ENCODE results near the gene RSL1D1.
"Not testable (repeated sequence)": the region's sequence is repeated elsewhere in the genome, so short reads cannot be mapped to it uniquely, and the experiment has no call there.

The RSL1D1 gene

DNA sequence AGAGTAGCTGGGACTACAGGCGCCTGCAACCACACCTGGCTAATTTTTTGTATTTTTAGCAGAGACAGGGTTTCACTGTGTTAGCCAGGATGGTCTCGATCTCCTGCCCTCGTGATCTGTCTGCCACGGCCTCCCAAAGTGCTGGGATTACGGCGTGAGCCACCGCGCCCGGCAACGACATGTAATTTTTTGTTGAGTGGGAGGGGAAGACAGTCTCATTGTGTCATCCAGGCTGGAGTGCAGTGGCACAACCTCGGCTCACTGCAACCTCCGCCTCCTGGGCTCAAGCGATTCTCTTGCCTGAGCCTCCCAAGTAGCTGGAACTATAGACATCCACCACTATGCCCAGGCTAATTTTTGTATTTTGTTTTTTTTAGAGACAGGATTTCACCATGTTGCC lies 32.4 kb downstream of the RSL1D1 start:
- H3K27me3 ChIP-seq (ENCODE audit: control insufficient read depth, insufficient read depth, low read length); H3K36me3 ChIP-seq (ENCODE audit: control insufficient read depth, insufficient read depth, low read length); H3K9me3 ChIP-seq (ENCODE audit: control insufficient read depth, insufficient read depth, low read depth, low read length); H3K4me3 ChIP-seq (ENCODE audit: low read depth, low read length); H3K9ac ChIP-seq (ENCODE audit: low read length); H3K4me1 ChIP-seq (ENCODE audit: control insufficient read depth, insufficient read depth, low read length); H3K27ac ChIP-seq (ENCODE audit: low read depth, low read length): not testable (repeated sequence)

GRCh38 chr16:11816123-11816522 lies 35.2 kb downstream of the RSL1D1 start:
- H3K27me3 ChIP-seq (ENCODE audit: control insufficient read depth, insufficient read depth, low read length), result no peaks in the 10 kb centered on the region
- H3K9me3 ChIP-seq (ENCODE audit: control insufficient read depth, insufficient read depth, low read depth, low read length), result no peaks in the 10 kb centered on the region
- H3K27ac ChIP-seq (ENCODE audit: low read depth, low read length), result no peak overlapping the region
- no peaks in the 10 kb centered on the region for H3K4me1 ChIP-seq (ENCODE audit: control insufficient read depth, insufficient read depth, low read length)
- no peaks in the 10 kb centered on the region for H3K36me3 ChIP-seq (ENCODE audit: control insufficient read depth, insufficient read depth, low read length)
- H3K9ac ChIP-seq (ENCODE audit: low read length), result no peak overlapping the region
- no peak overlapping the region for H3K4me3 ChIP-seq (ENCODE audit: low read depth, low read length)

GRCh38 chr16:11814800-11815199 lies 36.5 kb downstream of the RSL1D1 start:
- not testable (repeated sequence) for H3K27me3 ChIP-seq (ENCODE audit: control insufficient read depth, insufficient read depth, low read length); H3K9ac ChIP-seq (ENCODE audit: low read length); H3K27ac ChIP-seq (ENCODE audit: low read depth, low read length); H3K36me3 ChIP-seq (ENCODE audit: control insufficient read depth, insufficient read depth, low read length); H3K9me3 ChIP-seq (ENCODE audit: control insufficient read depth, insufficient read depth, low read depth, low read length); H3K4me3 ChIP-seq (ENCODE audit: low read depth, low read length); H3K4me1 ChIP-seq (ENCODE audit: control insufficient read depth, insufficient read depth, low read length)

DNA sequence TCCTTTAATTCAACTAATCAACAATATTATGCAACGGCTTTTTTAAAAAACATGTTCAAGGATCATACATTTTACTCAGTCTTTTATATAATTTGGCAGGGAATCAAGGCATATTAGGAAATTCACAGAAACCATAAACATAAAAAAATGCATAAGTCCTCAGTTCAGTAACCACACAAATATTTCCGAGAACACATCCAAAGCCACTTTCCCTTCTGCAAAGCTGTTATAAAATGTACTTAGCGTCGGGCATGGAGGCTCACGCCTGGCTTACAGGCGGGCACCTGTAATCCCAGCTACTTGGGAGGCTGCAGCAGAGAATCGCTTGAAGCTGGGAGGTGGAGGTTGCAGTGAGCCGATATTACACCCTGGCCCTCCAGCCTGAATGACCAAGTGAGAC lies 44.6 kb downstream of the RSL1D1 start:
- Histone ChIP-seq H3K4me3 (ENCODE audit: low read depth, low read length) (no peak overlapping the region), H3K9ac (ENCODE audit: low read length) (no peak overlapping the region), H3K27me3 (ENCODE audit: control insufficient read depth, insufficient read depth, low read length) (no peaks in the 10 kb centered on the region), H3K9me3 (ENCODE audit: control insufficient read depth, insufficient read depth, low read depth, low read length) (no peaks in the 10 kb centered on the region), H3K27ac (ENCODE audit: low read depth, low read length) (no peak overlapping the region), H3K4me1 (ENCODE audit: control insufficient read depth, insufficient read depth, low read length) (no peaks in the 10 kb centered on the region), H3K36me3 (ENCODE audit: control insufficient read depth, insufficient read depth, low read length) (no peaks in the 10 kb centered on the region)

- Histone ChIP-seq H3K4me1 (ENCODE audit: control insufficient read depth, insufficient read depth, low read length) (no peaks in the 10 kb centered on the region), H3K9ac (ENCODE audit: low read length) (no peak overlapping the region), H3K36me3 (ENCODE audit: control insufficient read depth, insufficient read depth, low read length) (no peaks in the 10 kb centered on the region), H3K27ac (ENCODE audit: low read depth, low read length) (no peak overlapping the region), H3K27me3 (ENCODE audit: control insufficient read depth, insufficient read depth, low read length) (no peaks in the 10 kb centered on the region), H3K4me3 (ENCODE audit: low read depth, low read length) (no peak overlapping the region), H3K9me3 (ENCODE audit: control insufficient read depth, insufficient read depth, low read depth, low read length) (no peaks in the 10 kb centered on the region)
Measured at GRCh38 chr16:11805556-11805955, 45.8 kb downstream of the RSL1D1 start.

GRCh38 chr16:11801481-11802021 lies 49.8 kb downstream of the RSL1D1 start:
- no peaks in the 10 kb centered on the region for H3K27me3 ChIP-seq (ENCODE audit: control insufficient read depth, insufficient read depth, low read length)
- no peak overlapping the region for H3K9ac ChIP-seq (ENCODE audit: low read length)
- no peaks in the 10 kb centered on the region for H3K9me3 ChIP-seq (ENCODE audit: control insufficient read depth, insufficient read depth, low read depth, low read length)
- H3K4me3 ChIP-seq (ENCODE audit: low read depth, low read length), result no peak overlapping the region
- H3K4me1 ChIP-seq (ENCODE audit: control insufficient read depth, insufficient read depth, low read length), result peaks cover 7% of the 10 kb centered on the region; the same call in 1 of the 2 replicates
- H3K36me3 ChIP-seq (ENCODE audit: control insufficient read depth, insufficient read depth, low read length), result no peaks in the 10 kb centered on the region
- no peak overlapping the region for H3K27ac ChIP-seq (ENCODE audit: low read depth, low read length)

DNA sequence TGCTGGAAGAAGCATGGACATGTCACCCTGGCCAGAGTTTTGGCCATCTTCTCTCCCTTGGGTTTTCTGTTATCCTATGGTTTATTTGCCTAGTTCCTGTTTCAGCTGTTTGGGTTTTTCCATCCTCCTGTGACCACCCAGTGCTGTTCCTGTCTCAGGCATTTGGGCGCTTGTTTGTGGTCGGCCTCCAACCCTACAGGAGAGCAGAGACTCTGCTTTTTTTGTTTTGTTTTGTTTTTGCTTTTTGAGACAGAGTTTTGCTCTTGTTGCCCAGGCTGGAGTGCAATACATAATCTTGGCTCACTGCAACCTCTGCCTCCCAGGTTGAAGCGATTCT lies 51.0 kb downstream of the RSL1D1 start:
- Histone ChIP-seq H3K4me1 (ENCODE audit: control insufficient read depth, insufficient read depth, low read length) (peaks cover 7% of the 10 kb centered on the region; the same call in 1 of the 2 replicates), H3K36me3 (ENCODE audit: control insufficient read depth, insufficient read depth, low read length) (peaks cover under 1% of the 10 kb centered on the region), H3K27ac (ENCODE audit: low read depth, low read length) (no peak overlapping the region), H3K27me3 (ENCODE audit: control insufficient read depth, insufficient read depth, low read length) (no peaks in the 10 kb centered on the region), H3K4me3 (ENCODE audit: low read depth, low read length) (no peak overlapping the region), H3K9me3 (ENCODE audit: control insufficient read depth, insufficient read depth, low read depth, low read length) (no peaks in the 10 kb centered on the region), H3K9ac (ENCODE audit: low read length) (no peak overlapping the region)

DNA sequence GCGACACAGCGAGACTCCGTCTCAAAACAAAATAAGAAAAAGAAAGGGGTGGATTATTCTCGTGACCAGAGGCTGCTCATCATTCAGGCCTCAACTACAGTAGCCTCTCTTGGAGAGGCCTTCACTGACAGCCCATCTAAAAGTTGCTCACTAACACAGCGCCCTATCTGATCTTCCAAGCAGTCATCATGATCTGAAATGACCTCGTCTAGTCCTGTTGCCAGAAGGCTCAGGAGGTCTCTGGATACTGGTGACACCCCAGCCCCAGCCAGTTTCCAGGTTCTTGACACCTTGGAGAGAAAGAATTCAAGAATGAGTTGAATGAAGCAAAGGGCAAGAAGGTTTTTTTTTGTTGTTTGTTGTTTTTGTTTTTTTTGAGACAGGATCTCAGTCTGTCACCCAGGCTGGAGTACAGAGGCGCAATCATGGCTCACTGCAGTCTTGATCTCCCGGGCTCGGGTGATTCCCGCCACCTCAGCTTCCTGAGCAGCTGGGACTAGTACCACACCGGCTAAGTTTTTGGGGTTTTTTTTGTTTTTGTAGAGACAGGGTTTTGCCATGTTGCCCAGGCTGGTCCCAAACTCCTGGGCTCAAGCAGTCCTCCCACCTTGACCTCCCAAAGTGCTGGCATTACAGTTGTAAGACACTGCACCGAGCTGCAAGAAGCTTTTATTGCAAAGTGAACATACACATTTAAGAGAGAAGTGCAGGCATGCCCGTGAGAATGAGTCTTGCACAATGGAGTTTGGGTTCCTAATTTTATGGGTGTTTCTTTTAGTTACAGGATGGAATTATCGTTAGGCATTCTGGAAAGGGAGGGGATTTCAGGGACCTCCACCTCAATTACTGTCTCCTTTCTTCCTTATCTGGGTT lies 51.6 kb downstream of the RSL1D1 start:
- Histone ChIP-seq H3K4me3 (ENCODE audit: low read depth, low read length) (no peak overlapping the region), H3K36me3 (ENCODE audit: control insufficient read depth, insufficient read depth, low read length) (peaks cover 5% of the 10 kb centered on the region), H3K9ac (ENCODE audit: low read length) (no peak overlapping the region), H3K4me1 (ENCODE audit: control insufficient read depth, insufficient read depth, low read length) (peaks cover 7% of the 10 kb centered on the region; the same call in 1 of the 2 replicates), H3K9me3 (ENCODE audit: control insufficient read depth, insufficient read depth, low read depth, low read length) (no peaks in the 10 kb centered on the region), H3K27ac (ENCODE audit: low read depth, low read length) (no peak overlapping the region), H3K27me3 (ENCODE audit: control insufficient read depth, insufficient read depth, low read length) (no peaks in the 10 kb centered on the region)

- no peaks in the 10 kb centered on the region for H3K27me3 ChIP-seq (ENCODE audit: control insufficient read depth, insufficient read depth, low read length)
- H3K9me3 ChIP-seq (ENCODE audit: control insufficient read depth, insufficient read depth, low read depth, low read length), result no peaks in the 10 kb centered on the region
- peaks cover 7% of the 10 kb centered on the region for H3K36me3 ChIP-seq (ENCODE audit: control insufficient read depth, insufficient read depth, low read length)
- no peak overlapping the region for H3K9ac ChIP-seq (ENCODE audit: low read length)
- peaks cover 7% of the 10 kb centered on the region; the same call in 1 of the 2 replicates for H3K4me1 ChIP-seq (ENCODE audit: control insufficient read depth, insufficient read depth, low read length)
- peak overlapping the region; percentile 96; the same call in 1 of the 2 replicates for H3K4me3 ChIP-seq (ENCODE audit: low read depth, low read length)
- H3K27ac ChIP-seq (ENCODE audit: low read depth, low read length), result no peak overlapping the region
Measured at GRCh38 chr16:11799017-11799381, 52.3 kb downstream of the RSL1D1 start.

- peaks cover 7% of the 10 kb centered on the region; the same call in 1 of the 2 replicates for H3K4me1 ChIP-seq (ENCODE audit: control insufficient read depth, insufficient read depth, low read length)
- peak overlapping the region; percentile 96; the same call in 1 of the 2 replicates for H3K27ac ChIP-seq (ENCODE audit: low read depth, low read length)
- H3K27me3 ChIP-seq (ENCODE audit: control insufficient read depth, insufficient read depth, low read length), result no peaks in the 10 kb centered on the region
- peak overlapping the region; percentile 96 for H3K4me3 ChIP-seq (ENCODE audit: low read depth, low read length)
- no peaks in the 10 kb centered on the region for H3K9me3 ChIP-seq (ENCODE audit: control insufficient read depth, insufficient read depth, low read depth, low read length)
- H3K36me3 ChIP-seq (ENCODE audit: control insufficient read depth, insufficient read depth, low read length), result peaks cover 9% of the 10 kb centered on the region
- H3K9ac ChIP-seq (ENCODE audit: low read length), result peak overlapping the region; percentile 93
Measured at GRCh38 chr16:11797957-11798299, 53.4 kb downstream of the RSL1D1 start.

- peaks cover 9% of the 10 kb centered on the region; the same call in 1 of the 2 replicates for H3K4me1 ChIP-seq (ENCODE audit: control insufficient read depth, insufficient read depth, low read length)
Measured at GRCh38 chr16:11797166-11797956, 54.0 kb downstream of the RSL1D1 start, which contains the start of gene ZC3H7A. Gene ZC3H7A, minus strand, starts transcription at chr16:11797258. Its CDS starts 14,904 bp downstream, at chr16:11782354.

More at GRCh38 chr16:11797166-11797956, 54.0 kb downstream of the RSL1D1 start, which contains the start of gene ZC3H7A:
- peak within 1 kb of the TSS; percentile 96 for H3K4me3 ChIP-seq (ENCODE audit: low read depth, low read length)
- peaks cover 11% of the 10 kb centered on the region for H3K36me3 ChIP-seq (ENCODE audit: control insufficient read depth, insufficient read depth, low read length)
- no peaks in the 10 kb centered on the region for H3K9me3 ChIP-seq (ENCODE audit: control insufficient read depth, insufficient read depth, low read depth, low read length)
- H3K27ac ChIP-seq (ENCODE audit: low read depth, low read length), result peak within 1 kb of the TSS; percentile 96
- H3K27me3 ChIP-seq (ENCODE audit: control insufficient read depth, insufficient read depth, low read length), result no peaks in the 10 kb centered on the region
- peak within 1 kb of the TSS; percentile 93 for H3K9ac ChIP-seq (ENCODE audit: low read length)
